IMR-90 (cell line): ENCODE data around the gene KAZN. TPM values are rescaled to one million over a fixed set of nuclear protein-coding genes. Genes with fewer than 3 reads are reported as not detected.

Experiments
- ATAC-seq: fragments of 200-7000 bp; cut with Tn5 transposase; 2 replicates; pipeline ENCODE4 v1.9.1; 2020; ENCODE audit warnings: low read depth, mild to moderate bottlenecking, moderate library complexity
- BruUV-seq: library from RNA; stranded (reverse); fragments of 400-500 nt; replicated peaks from 2 replicates; lab custom pipeline; 2021; lab: Mats Ljungman, UMichigan
- CTCF ChIA-PET: fragments of 300-600 bp; formaldehyde crosslinking; extraction: SDS; loops from one replicate; lab custom pipeline; 2021; ENCODE audit warnings: antibody characterized with exemption; lab: Yijun Ruan, JAX
- POLR2A ChIA-PET: fragments of 300-600 bp; sonication (Branson Sonifier 250); formaldehyde crosslinking; loops from one replicate; lab custom pipeline; 2022; ENCODE audit warnings: antibody characterized with exemption; ENCODE audit not compliant: unreplicated experiment; lab: Charles Lee
- DNase-seq: peaks from one replicate; pipeline ENCODE4 v3.0.0; 2013
- H2AFZ ChIP-seq: replicated peaks from 2 replicates; pipeline ENCODE3; 2013; ENCODE audit warnings: low read length, mild to moderate bottlenecking; ENCODE audit not compliant: poor library complexity
- H2AK5ac ChIP-seq: 2 replicates; pipeline ENCODE4 v1.6.1; 2013; ENCODE audit warnings: low read depth, low read length, inconsistent platforms
- H2AK9ac ChIP-seq: replicated peaks from 2 replicates; pipeline ENCODE3; 2013; ENCODE audit warnings: mild to moderate bottlenecking, low read depth, low read length, moderate library complexity; ENCODE audit not compliant: poor library complexity
- H2BK120ac ChIP-seq: 2 replicates; pipeline ENCODE4 v1.6.1; 2013; ENCODE audit warnings: low read depth, low read length, inconsistent platforms
- H2BK15ac ChIP-seq: 3 replicates; pipeline ENCODE4 v1.6.1; 2013; ENCODE audit warnings: low read depth, low read length, inconsistent platforms
- H2BK20ac ChIP-seq: 2 replicates; pipeline ENCODE4 v1.6.1; 2013; ENCODE audit warnings: low read depth, mild to moderate bottlenecking, inconsistent platforms, low read length, moderate library complexity
- H2BK5ac ChIP-seq: 2 replicates; pipeline ENCODE4 v1.6.1; 2013; ENCODE audit warnings: mild to moderate bottlenecking, low read depth, low read length, inconsistent platforms; ENCODE audit not compliant: poor library complexity, severe bottlenecking
- H3K14ac ChIP-seq: replicated peaks from 2 replicates; pipeline ENCODE4 v1.6.1; 2013; ENCODE audit warnings: low read depth, low read length, inconsistent platforms
- H3K18ac ChIP-seq: 2 replicates; pipeline ENCODE4 v1.6.1; 2013; ENCODE audit warnings: low read depth, low read length, control low read depth
- H3K23ac ChIP-seq: 2 replicates; pipeline ENCODE4 v1.6.1; 2013; ENCODE audit warnings: low read depth, low read length, inconsistent platforms
- H3K27ac ChIP-seq: 2 replicates; pipeline ENCODE4 v1.5.1; 2013; ENCODE audit warnings: mild to moderate bottlenecking, control low read depth, low read length; ENCODE audit not compliant: insufficient read depth
- H3K27me3 ChIP-seq: 2 replicates; pipeline ENCODE4 v1.6.1; 2013; ENCODE audit warnings: low read length; ENCODE audit not compliant: control insufficient read depth, insufficient read depth
- H3K36me3 ChIP-seq: 2 replicates; pipeline ENCODE4 v1.6.1; 2013; ENCODE audit warnings: low read length, mixed read lengths; ENCODE audit not compliant: control insufficient read depth, insufficient read depth
- H3K4ac ChIP-seq: 2 replicates; pipeline ENCODE4 v1.6.1; 2013; ENCODE audit warnings: low read depth, low read length, inconsistent platforms
- H3K4me1 ChIP-seq: 2 replicates; pipeline ENCODE4 v1.6.1; 2013; ENCODE audit warnings: low read length, mixed read lengths; ENCODE audit not compliant: control insufficient read depth, insufficient read depth
- H3K4me2 ChIP-seq: 2 replicates; pipeline ENCODE4 v1.6.1; 2013; ENCODE audit warnings: low read depth, mild to moderate bottlenecking, control low read depth, low read length, moderate library complexity
- H3K4me3 ChIP-seq: 2 replicates; pipeline ENCODE4 v1.5.1; 2013; ENCODE audit warnings: low read depth, mild to moderate bottlenecking, control low read depth, low read length, moderate library complexity; ENCODE audit not compliant: insufficient read depth
- H3K56ac ChIP-seq: 2 replicates; pipeline ENCODE4 v1.6.1; 2013; ENCODE audit warnings: low read length, inconsistent platforms; ENCODE audit not compliant: insufficient read depth; ENCODE audit errors: extremely low read depth
- H3K79me1 ChIP-seq, 2 experiments: 2 replicates each; pipeline ENCODE4 v1.6.1; 2013; ENCODE audit warnings: low read length in 2 of 2, inconsistent platforms in 1 of 2, low read depth in 1 of 2
- H3K9ac ChIP-seq: 2 replicates; pipeline ENCODE4 v1.6.1; 2013; ENCODE audit warnings: low read depth, low read length, control low read depth
- H3K9me1 ChIP-seq: 2 replicates; pipeline ENCODE4 v1.6.1; 2013; ENCODE audit warnings: low read length, inconsistent platforms; ENCODE audit not compliant: insufficient read depth
- H3K9me3 ChIP-seq: 2 replicates; pipeline ENCODE4 v1.6.1; 2013; ENCODE audit warnings: low read length; ENCODE audit not compliant: control insufficient read depth, insufficient read depth
- H4K20me1 ChIP-seq: 2 replicates; pipeline ENCODE4 v1.6.1; 2013; ENCODE audit warnings: low read length, inconsistent platforms; ENCODE audit not compliant: insufficient read depth
- H4K5ac ChIP-seq: 2 replicates; pipeline ENCODE4 v1.6.1; 2013; ENCODE audit warnings: mild to moderate bottlenecking, low read depth, low read length, control low read depth
- H4K8ac ChIP-seq, 2 experiments: 2 replicates each; pipeline ENCODE4 v1.6.1; 2013; ENCODE audit warnings: low read depth in 2 of 2, low read length in 2 of 2, control low read depth in 1 of 2, inconsistent platforms in 1 of 2
- H4K91ac ChIP-seq: 2 replicates; pipeline ENCODE4 v1.6.1; 2013; ENCODE audit warnings: low read depth, low read length, inconsistent platforms; ENCODE audit not compliant: insufficient read depth
- ELK1 ChIP-seq: fragments of 150-350 bp; IDR thresholded peaks from 2 replicates; pipeline ENCODE4 v1.6.1; 2016; ENCODE audit warnings: low read depth, mild to moderate bottlenecking, low read length, moderate library complexity, borderline replicate concordance
- MAZ ChIP-seq: IDR thresholded peaks from 2 replicates; pipeline ENCODE4 v1.6.1; 2012; ENCODE audit warnings: low read depth, mild to moderate bottlenecking, low read length, improper control_type of control experiment, moderate library complexity, borderline replicate concordance
- POLR2A ChIP-seq: IDR thresholded peaks from 2 replicates; pipeline ENCODE4 v1.6.1; 2012; ENCODE audit warnings: mild to moderate bottlenecking, low read depth, low read length
- RAD21 ChIP-seq: IDR thresholded peaks from 2 replicates; pipeline ENCODE4 v1.6.1; 2012; ENCODE audit warnings: low read length, improper control_type of control experiment
- WGBS, 2 experiments: methylation state at CpG; one replicate each; pipeline versions ENCODE4 v1.1.5 to v1.1.7; 2013; ENCODE audit warnings: missing lambda C conversion rate in 2 of 2; ENCODE audit not compliant: insufficient read length in 1 of 2; ENCODE audit errors: extremely low coverage in 2 of 2; 5-methylcytosine and 5-hydroxymethylcytosine counted together
- dilution Hi-C: fragments of 300-500 bp; cut with HindIII; formaldehyde crosslinking; loops from one replicate; pipeline ENCODE4 v1.14.3; 2018; ENCODE audit warnings: low sequenced_read_pairs; ENCODE audit not compliant: unreplicated experiment
- in situ Hi-C: fragments of 300-500 bp; cut with MboI; formaldehyde crosslinking; loops from 3 replicates; pipeline ENCODE4 v1.14.3; 2019; ENCODE audit warnings: low sequenced_read_pairs, inconsistent platforms, mixed read lengths
- intact Hi-C: fragments of 100-400 bp; cut with micrococcal nuclease; formaldehyde crosslinking; loops from 2 replicates; pipeline ENCODE4 v1.10.0; 2022
- polyA plus RNA-seq, 3 experiments: library from polyadenylated mRNA; depleted of rRNA; stranded (reverse); fragments of >200 nt; gene quantifications; 2 replicates each; pipeline ENCODE4 v1.2.3, GENCODE V29; 2012; ENCODE audit warnings: low replicate concordance in 1 of 3
- total RNA-seq: library from RNA; depleted of rRNA; stranded (reverse); fragments of >200 nt; gene quantifications from 2 replicates; pipeline ENCODE4 v1.2.3, GENCODE V29; 2012

KAZN gene
- total and polyA plus RNA-seq, 2 of the 4 experiments (the other 2 are of a cell fraction) = 5.2 to 10.5 TPM

GRCh38 chr1:14910984-14911721, 312.7 kb downstream of the KAZN start (continued):
- no peak for TF ChIP-seq MAZ

GRCh38 chr1:14912839-14913481, 314.5 kb downstream of the KAZN start:
- H2BK120ac ChIP-seq = no peak overlapping the region
- no peak overlapping the region for H3K4me2 ChIP-seq
- no peaks in the 10 kb centered on the region for H3K79me1 ChIP-seq
- no peak overlapping the region for H3K4me3 ChIP-seq
- H3K56ac ChIP-seq = no peak overlapping the region
- in situ Hi-C loops (no loop called here), intact Hi-C loops (no loop called here), dilution Hi-C loops (no loop called here)
- 0 out of 2 replicates have a peak, but pooled peaks cover 4% of the 10 kb centered on the region for H3K9me1 ChIP-seq
- no TSS peak for BruUV-seq
- no peak overlapping the region for H2BK5ac ChIP-seq
- no peak overlapping the region for H2BK15ac ChIP-seq
- no peak overlapping the region for H4K5ac ChIP-seq
- no peaks in the 10 kb centered on the region for H3K9me3 ChIP-seq
- no peak overlapping the region for H3K18ac ChIP-seq
- ATAC-seq (no peak), DNase-seq (no peak)
- no peak overlapping the region for H3K23ac ChIP-seq
- H4K91ac ChIP-seq = no peak overlapping the region
- H2AFZ ChIP-seq = no peak overlapping the region
- H3K27ac ChIP-seq = no peak overlapping the region
- ChIA-PET POLR2A (no interaction called here), CTCF (no interaction called here)
- H2AK9ac ChIP-seq = no peak overlapping the region
- no peak overlapping the region for H2BK20ac ChIP-seq
- H2AK5ac ChIP-seq = no peak overlapping the region
- H3K27me3 ChIP-seq = no peaks in the 10 kb centered on the region; the same call in 1 of the 2 replicates
- H3K4ac ChIP-seq = no peak overlapping the region
- H3K4me1 ChIP-seq = peaks cover 2% of the 10 kb centered on the region; the same call in 1 of the 2 replicates
- no peaks in the 10 kb centered on the region for H3K36me3 ChIP-seq
- TF ChIP-seq ELK1 = no peak
- no peak for TF ChIP-seq POLR2A
- no peak for TF ChIP-seq RAD21
- TF ChIP-seq MAZ = no peak
- 100% methylated on average over 1 of the region's 12 CpGs; no CpG with 5 or more reads in 1 of the 2 experiments for WGBS, 2 experiments
- no peak overlapping the region for H3K9ac ChIP-seq
- no peak overlapping the region for H3K14ac ChIP-seq
- H4K20me1 ChIP-seq = no peaks in the 10 kb centered on the region
- H4K8ac ChIP-seq = no peak overlapping the region
